ENCODE data around the gene SLC23A2.
"Not testable (repeated sequence)": the region's sequence is repeated elsewhere in the genome, so short reads cannot be mapped to it uniquely, and the experiment has no call there.

SLC23A2 gene

GRCh38 chr20:4929686-4930397 lies 71.5 kb downstream of the SLC23A2 start:
- DNase-seq = no peak

DNA sequence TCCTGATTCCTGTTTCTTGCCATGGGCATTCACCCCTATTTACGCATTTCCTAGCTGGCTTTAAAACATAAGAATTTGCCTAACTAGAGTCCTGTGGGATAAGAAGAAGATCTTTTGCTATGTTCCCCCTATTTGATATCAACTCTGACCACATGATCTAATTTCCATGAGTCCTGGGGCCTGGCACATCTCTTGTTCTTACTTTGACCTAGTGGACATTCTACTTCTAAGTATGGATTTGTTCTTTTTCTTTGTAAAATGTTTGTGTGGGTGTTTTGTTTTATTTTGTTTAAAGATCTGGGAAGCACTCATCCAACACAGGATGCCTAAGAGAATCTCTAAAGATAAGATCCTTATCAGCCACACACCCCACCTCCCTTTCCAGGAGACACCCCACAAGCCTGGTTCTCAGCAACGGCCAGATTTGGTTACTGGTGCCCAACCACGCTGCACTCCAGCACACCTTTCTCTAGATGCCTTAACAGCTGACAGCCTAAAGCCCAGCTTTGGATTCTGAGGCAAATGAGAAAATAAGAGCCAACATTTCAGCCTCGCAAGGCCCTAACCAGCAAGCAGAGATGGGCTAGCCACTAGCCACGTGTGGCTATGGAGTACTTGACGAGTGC lies 74.7 kb downstream of the SLC23A2 start:
- no peak for DNase-seq

DNA sequence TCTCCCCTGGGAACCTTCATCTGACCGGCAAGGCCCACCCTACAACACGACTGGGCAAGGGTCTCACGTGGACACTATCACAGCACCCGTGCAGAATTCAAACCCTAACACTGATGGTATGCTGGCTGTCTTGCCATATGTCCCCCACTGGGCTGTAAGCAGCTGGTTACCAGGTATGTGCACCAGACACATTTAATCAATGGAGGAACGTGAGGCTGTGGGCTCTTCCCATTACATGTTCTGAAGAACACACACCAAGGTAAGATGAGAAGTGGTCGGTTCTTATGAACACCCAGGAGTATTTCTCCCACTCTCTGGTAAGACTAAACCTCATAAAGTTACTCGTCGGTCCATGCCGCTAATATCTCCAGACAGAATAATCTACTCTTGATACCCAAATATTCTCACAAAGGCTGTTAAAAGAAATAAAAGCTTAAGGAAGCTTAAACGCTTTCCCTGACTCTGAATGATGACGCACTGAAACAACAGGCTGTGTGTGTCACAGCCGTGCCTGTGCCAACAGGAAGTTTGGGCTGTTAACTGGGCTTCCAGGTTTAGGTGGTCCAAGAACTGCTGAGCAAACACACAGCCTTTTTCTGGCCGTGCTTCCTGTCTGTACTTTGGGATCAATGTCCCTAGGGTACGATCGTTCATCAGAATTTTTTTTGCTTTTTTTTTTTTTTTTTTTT lies 75.3 kb downstream of the SLC23A2 start:
- no peak for DNase-seq

- DNase-seq = no peak
Measured at GRCh38 chr20:4924446-4924845, 76.9 kb downstream of the SLC23A2 start.

- DNase-seq = no peak
Measured at GRCh38 chr20:4924032-4924431, 77.3 kb downstream of the SLC23A2 start.

GRCh38 chr20:4922186-4922585 lies 79.1 kb downstream of the SLC23A2 start:
- DNase-seq = no peak

DNA sequence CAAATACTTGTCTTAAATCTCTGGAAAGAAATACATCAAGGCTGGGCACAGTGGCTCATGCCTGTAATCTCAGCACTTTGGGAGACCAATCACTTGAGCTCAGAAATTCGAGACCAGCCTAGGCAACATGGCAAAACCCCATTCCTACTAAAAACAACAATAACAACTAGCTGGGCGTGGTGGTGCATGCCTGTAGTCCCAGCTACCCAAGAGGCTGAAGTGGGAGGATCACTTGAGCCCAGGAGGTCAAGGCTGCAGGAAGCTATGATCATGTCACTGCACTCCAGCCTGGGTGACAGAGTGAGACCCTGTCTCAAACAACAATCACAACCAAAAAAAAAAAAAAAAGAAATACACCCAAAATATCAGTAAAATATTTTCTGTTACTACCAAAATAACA lies 80.0 kb downstream of the SLC23A2 start:
- not testable (repeated sequence) for DNase-seq

GRCh38 chr20:4920655-4921054 lies 80.7 kb downstream of the SLC23A2 start:
- DNase-seq = no peak

- no peak for DNase-seq
Measured at GRCh38 chr20:4920131-4920530, 81.2 kb downstream of the SLC23A2 start.

DNA sequence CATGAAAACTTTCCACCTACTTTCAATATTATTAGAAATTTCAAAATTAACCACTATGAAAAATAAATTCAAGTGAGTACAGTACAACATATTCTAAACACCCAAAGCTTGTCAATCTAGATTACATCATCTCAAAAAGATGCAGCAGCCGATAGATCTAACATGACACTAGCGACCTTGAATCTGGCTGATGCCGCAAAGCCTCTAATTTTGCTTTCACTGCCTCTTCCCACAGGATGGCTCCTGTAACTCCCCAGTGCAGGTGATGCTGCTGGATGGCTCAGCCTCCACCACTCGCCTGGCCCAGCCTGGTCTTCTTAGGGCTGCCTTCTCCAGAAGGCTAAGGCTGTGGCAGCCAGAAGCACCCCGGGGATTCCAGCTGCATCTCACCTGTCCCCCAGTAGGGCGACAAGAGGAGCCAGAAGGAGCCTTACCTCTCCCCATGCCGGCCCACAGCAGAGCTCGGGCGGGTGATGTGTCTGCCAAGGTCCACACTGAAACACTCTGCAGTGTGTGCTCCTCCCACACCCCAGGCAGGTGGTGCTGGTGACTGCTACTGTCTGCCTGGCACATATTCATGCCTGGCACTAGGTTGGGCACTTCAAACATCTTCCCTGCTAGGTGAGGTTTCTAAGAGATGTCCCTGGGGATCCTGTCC lies 82.1 kb downstream of the SLC23A2 start:
- no peak for DNase-seq

- DNase-seq = no peak
Measured at GRCh38 chr20:4918473-4918872, 82.8 kb downstream of the SLC23A2 start.

GRCh38 chr20:4916971-4917881 lies 84.1 kb downstream of the SLC23A2 start:
- no peak for DNase-seq

DNA sequence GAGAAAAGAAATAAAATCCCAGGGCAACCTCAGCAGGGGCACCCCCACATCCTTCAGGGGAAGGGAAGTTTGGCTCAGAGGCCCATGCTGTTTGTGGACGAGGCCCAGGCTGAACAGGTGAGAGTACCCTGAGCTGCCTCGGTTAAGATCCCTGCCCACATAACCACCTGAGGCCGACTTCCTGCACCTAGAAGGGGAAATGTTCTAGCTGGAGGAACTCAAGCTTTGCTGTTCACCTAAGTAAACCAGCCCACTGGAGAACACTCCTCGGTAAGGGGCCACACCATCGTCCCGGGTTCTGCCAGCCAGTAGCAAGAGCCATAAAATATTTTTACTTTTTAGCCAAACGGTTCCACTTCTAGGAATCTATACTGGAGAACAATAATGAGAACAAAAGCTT lies 88.2 kb downstream of the SLC23A2 start:
- DNase-seq = no peak

DNA sequence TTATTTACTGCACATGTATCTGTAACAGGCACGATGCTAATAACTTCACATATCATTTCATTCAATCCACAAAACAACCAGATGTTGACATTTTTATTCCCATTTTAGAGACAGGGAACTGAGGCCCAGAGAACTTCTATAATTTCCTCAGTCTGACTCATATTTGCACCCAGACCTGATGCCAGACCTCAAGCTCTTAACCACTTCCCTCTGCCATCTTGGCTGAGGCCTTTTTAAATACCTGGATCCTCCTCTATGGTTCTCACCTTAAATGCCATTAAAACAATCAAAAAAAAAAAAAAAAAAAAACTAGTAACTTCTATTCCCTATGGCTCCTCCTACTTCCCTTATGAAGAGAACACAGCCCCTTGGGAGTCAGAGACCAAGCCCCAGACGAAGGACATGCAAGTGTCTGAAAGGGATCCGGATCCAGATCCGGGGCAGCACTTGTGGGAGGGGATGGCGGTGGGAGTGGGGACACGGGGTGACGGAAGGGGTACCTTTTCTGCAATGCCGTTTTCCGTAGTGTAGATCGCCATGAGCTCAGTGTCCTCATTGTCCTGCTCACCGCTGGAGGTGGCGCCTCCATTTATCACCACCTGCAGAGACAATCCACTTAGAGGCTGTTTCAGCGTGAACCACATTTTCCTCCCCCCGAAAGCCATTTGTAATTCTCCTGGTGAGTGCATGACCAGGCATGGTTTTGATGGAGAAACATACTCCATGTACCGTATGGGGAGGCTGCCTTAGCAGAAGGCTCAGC lies 88.7 kb downstream of the SLC23A2 start:
- DNase-seq = no peak

DNA sequence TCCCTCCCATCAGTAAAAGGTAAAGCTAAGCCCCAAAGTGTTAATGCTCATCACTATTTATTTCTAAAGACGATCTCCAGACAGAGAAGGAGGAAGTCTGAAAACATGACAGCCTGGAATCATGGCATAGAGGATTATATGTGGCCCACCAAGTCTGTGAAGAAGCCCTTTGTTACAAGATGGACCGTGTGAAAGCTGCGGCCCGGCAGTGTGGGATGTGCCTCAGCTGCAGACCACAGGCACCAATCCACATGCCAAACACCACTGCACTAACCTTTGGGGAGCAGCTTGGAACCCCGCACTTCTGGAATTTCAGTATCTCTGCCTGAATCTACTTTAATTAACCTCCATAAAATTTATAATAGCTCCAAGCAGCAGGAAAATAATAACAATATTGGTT lies 90.4 kb downstream of the SLC23A2 start:
- no peak for DNase-seq

DNA sequence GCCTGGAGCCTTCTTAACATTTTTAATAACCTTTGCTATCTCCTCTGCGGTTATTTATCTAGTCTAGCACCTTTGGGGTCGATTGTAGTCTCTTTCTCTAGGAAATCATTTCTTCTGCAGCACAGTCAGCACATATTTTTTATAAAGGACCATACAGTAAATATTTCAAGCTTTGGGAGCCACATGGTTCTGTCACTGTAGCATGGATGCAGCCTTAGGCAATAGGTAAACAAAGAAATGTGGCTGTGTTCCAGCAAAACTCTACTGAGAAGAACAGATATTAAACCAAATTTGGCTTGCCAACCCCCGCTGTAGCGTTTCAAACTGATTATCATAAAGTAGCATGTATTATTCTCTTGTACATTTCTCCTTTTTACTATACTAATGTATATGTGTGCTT lies 95.7 kb downstream of the SLC23A2 start:
- DNase-seq = no peak

DNA sequence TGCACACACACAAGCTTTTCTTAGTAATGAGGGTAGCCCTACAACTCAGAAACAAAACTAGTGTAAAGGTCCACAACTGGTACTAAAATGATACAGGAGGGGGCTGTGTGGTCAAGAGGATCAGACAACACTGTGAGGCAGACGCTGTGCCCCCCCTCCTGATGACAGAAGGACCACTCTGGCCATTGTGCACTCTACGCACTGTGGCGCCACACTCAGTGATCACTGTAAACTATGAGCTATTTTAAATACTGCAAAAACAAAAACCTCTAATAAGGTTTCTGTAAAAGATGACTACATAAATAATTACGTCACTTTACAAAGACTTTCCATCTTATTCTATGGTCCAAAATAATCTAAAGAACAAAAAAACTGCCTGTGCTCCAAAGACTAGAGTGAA lies 96.1 kb downstream of the SLC23A2 start:
- no peak for DNase-seq

- DNase-seq = no peak
Measured at GRCh38 chr20:4904127-4904860, 97.0 kb downstream of the SLC23A2 start.

- DNase-seq = no peak
Measured at GRCh38 chr20:4902788-4903187, 98.5 kb downstream of the SLC23A2 start.

- DNase-seq = no peak
Measured at GRCh38 chr20:4901031-4901818, 100.1 kb downstream of the SLC23A2 start.
